GM12878 (cell line): ENCODE measurements around the gene BLOC1S4. TPM values are rescaled to one million over a fixed set of nuclear protein-coding genes. Genes with fewer than 3 reads are reported as not detected.

Experiments
- ATAC-seq: fragments of 200-7000 bp; cut with Tn5 transposase; 3 replicates; pipeline ENCODE4 v1.9.1; 2020; ENCODE audit warnings: mild to moderate bottlenecking, moderate library complexity
- BruUV-seq: library from RNA; stranded (reverse); fragments of 400-500 nt; replicated peaks from 2 replicates; lab custom pipeline; 2021; lab: Mats Ljungman, UMichigan
- CTCF ChIA-PET: fragments of 300-600 bp; sonication (Branson Sonifier 250); formaldehyde crosslinking; extraction: SDS; loops from one replicate; lab custom pipeline; 2021; ENCODE audit warnings: inconsistent platforms; lab: Yijun Ruan, JAX
- POLR2A ChIA-PET: fragments of 350-600 bp; formaldehyde crosslinking; extraction: SDS; loops from one replicate; lab custom pipeline; 2021; ENCODE audit warnings: inconsistent platforms; lab: Charles Lee
- RAD21 ChIA-PET: fragments of 300-600 bp; sonication (Branson Sonifier 250); formaldehyde crosslinking; loops from one replicate; lab custom pipeline; 2023; ENCODE audit warnings: antibody characterized with exemption; ENCODE audit not compliant: unreplicated experiment; lab: Charles Lee
- SMC1A ChIA-PET: fragments of 300-600 bp; sonication (Branson Sonifier 250); formaldehyde crosslinking; loops from one replicate; lab custom pipeline; 2023; ENCODE audit not compliant: unreplicated experiment, uncharacterized antibody; lab: Charles Lee
- DNase-seq: peaks from one replicate; pipeline ENCODE4 v3.0.0-alpha.2; 2011; ENCODE audit warnings: low read depth, low spot score
- FAIRE-seq: peaks from 3 replicates; lab custom pipeline; 2011; peaks lifted over from hg19 to GRCh38; lab: Jason Lieb, UNC
- H2AFZ ChIP-seq: 2 replicates; pipeline ENCODE4 v1.6.0; 2011; ENCODE audit warnings: low read depth, low read length, control low read depth; ENCODE audit not compliant: control insufficient read depth
- H3K27ac ChIP-seq: 2 replicates; pipeline ENCODE4 v1.5.1; 2011; ENCODE audit warnings: control low read depth; ENCODE audit not compliant: control insufficient read depth, insufficient read depth
- H3K27me3 ChIP-seq, 2 experiments: replicated peaks in 1 of 2; 2 replicates each; pipeline versions ENCODE4 v1.6.0 to v1.6.1; 2011; ENCODE audit warnings: low read length in 1 of 2; ENCODE audit not compliant: control insufficient read depth in 2 of 2, insufficient read depth in 2 of 2
- H3K36me3 ChIP-seq, 2 experiments: 2 replicates each; pipeline ENCODE4 v1.5.1; 2011; ENCODE audit warnings: low read length in 1 of 2; ENCODE audit not compliant: control insufficient read depth in 2 of 2, insufficient read depth in 2 of 2
- H3K4me1 ChIP-seq: 2 replicates; pipeline ENCODE4 v1.6.1; 2011; ENCODE audit warnings: mild to moderate bottlenecking, low read length, moderate library complexity, mixed read lengths; ENCODE audit not compliant: control insufficient read depth, insufficient read depth
- H3K4me2 ChIP-seq: 2 replicates; pipeline ENCODE4 v1.6.0; 2011; ENCODE audit warnings: control low read depth; ENCODE audit not compliant: control insufficient read depth, insufficient read depth
- H3K4me3 ChIP-seq: fragments of 200-600 bp; sonication (generic); 2 replicates; pipeline ENCODE4 v1.5.1; 2016
- H3K79me2 ChIP-seq: 2 replicates; pipeline ENCODE4 v1.6.0; 2011; ENCODE audit warnings: low read length; ENCODE audit not compliant: control insufficient read depth, insufficient read depth
- H3K9ac ChIP-seq: 2 replicates; pipeline ENCODE4 v1.8.0; 2011; ENCODE audit warnings: low read length, control low read depth, mixed read lengths; ENCODE audit not compliant: control insufficient read depth, insufficient read depth
- H3K9me3 ChIP-seq: replicated peaks from 3 replicates; pipeline ENCODE4 v1.5.1; 2011; ENCODE audit warnings: mild to moderate bottlenecking, low read length; ENCODE audit not compliant: control insufficient read depth, insufficient read depth
- H4K20me1 ChIP-seq: 2 replicates; pipeline ENCODE4 v1.6.0; 2011; ENCODE audit not compliant: control insufficient read depth, insufficient read depth
- ASH2L ChIP-seq: fragments of 300-600, 200-600 bp; sonication (generic); IDR thresholded peaks from 2 replicates; pipeline ENCODE4 v1.6.1; 2017; ENCODE audit warnings: low read depth, mild to moderate bottlenecking, borderline replicate concordance
- BCL3 ChIP-seq: IDR thresholded peaks from 2 replicates; pipeline ENCODE4 v1.6.1; 2011; ENCODE audit warnings: borderline replicate concordance, low read depth, mild to moderate bottlenecking, moderate library complexity, low read length; ENCODE audit not compliant: insufficient read depth, poor library complexity, severe bottlenecking
- CHD2 ChIP-seq: IDR thresholded peaks from 2 replicates; pipeline ENCODE4 v1.6.1; 2011; ENCODE audit warnings: low read depth, low read length, improper control_type of control experiment, borderline replicate concordance
- ETV6 ChIP-seq, 2 experiments: fragments of 450-650 bp in 1 of 2; IDR thresholded peaks in 1 of 2; conservative IDR thresholded peaks in 1 of 2; 2 replicates each; pipeline ENCODE4 v1.6.1; 2014; ENCODE audit warnings: antibody characterized with exemption in 1 of 2, borderline replicate concordance in 1 of 2, low read depth in 1 of 2, mild to moderate bottlenecking in 1 of 2, moderate library complexity in 1 of 2
- FOXK2 ChIP-seq: fragments of 450-650 bp; IDR thresholded peaks from 2 replicates; pipeline ENCODE4 v1.6.1; 2017; ENCODE audit warnings: mild to moderate bottlenecking, moderate library complexity
- HCFC1 ChIP-seq: fragments of 150-350 bp; IDR thresholded peaks from 2 replicates; pipeline ENCODE4 v1.6.1; 2014; ENCODE audit warnings: low read length
- IKZF1 ChIP-seq: fragments of 450-650 bp; conservative IDR thresholded peaks from 2 replicates; pipeline ENCODE4 v1.6.1; 2017; ENCODE audit warnings: antibody characterized with exemption, mild to moderate bottlenecking
- MTA2 ChIP-seq: fragments of 450-650 bp; IDR thresholded peaks from 2 replicates; pipeline ENCODE4 v1.6.1; 2016; ENCODE audit warnings: low read depth, mild to moderate bottlenecking, moderate library complexity
- NFYB ChIP-seq: IDR thresholded peaks from 2 replicates; pipeline ENCODE4 v1.6.1; 2011; ENCODE audit warnings: low read depth, mild to moderate bottlenecking, low read length, improper control_type of control experiment, moderate library complexity; ENCODE audit not compliant: insufficient read depth
- NRF1 ChIP-seq: conservative IDR thresholded peaks from 2 replicates; pipeline ENCODE4 v1.6.1; 2011; ENCODE audit warnings: mild to moderate bottlenecking, low read depth, low read length, improper control_type of control experiment
- RAD51 ChIP-seq: fragments of 450-650 bp; IDR thresholded peaks from 2 replicates; pipeline ENCODE4 v1.6.1; 2016; ENCODE audit warnings: moderate library complexity, mild to moderate bottlenecking, inconsistent platforms
- SIX5 ChIP-seq: IDR thresholded peaks from 2 replicates; pipeline ENCODE4 v1.6.1; 2011; ENCODE audit warnings: mild to moderate bottlenecking, low read depth, low read length, moderate library complexity; ENCODE audit not compliant: severe bottlenecking
- SMAD5 ChIP-seq: IDR thresholded peaks from 2 replicates; pipeline ENCODE4 v1.6.1; 2016; ENCODE audit warnings: antibody characterized with exemption, low read depth
- YBX1 ChIP-seq: fragments of 450-650 bp; IDR thresholded peaks from 2 replicates; pipeline ENCODE4 v1.6.1; 2016; ENCODE audit warnings: antibody characterized with exemption
- ZNF274 ChIP-seq: IDR thresholded peaks from one replicate; pipeline ENCODE4 v1.8.0; 2011; ENCODE audit not compliant: insufficient read length, insufficient read depth
- WGBS: methylation state at CpG from one replicate; pipeline ENCODE4 v1.1.6; 2016; ENCODE audit warnings: low lambda C conversion rate; ENCODE audit not compliant: insufficient replicate concordance, insufficient coverage; ENCODE audit errors: missing lambda C conversion rate; 5-methylcytosine and 5-hydroxymethylcytosine counted together
- in situ Hi-C: fragments of 300-500 bp; cut with MboI; formaldehyde crosslinking; loops from 9 replicates; pipeline ENCODE4 v1.14.3; 2018; ENCODE audit warnings: mixed read lengths
- intact Hi-C: fragments of 100-400 bp; cut with micrococcal nuclease; formaldehyde crosslinking; loops from one replicate; pipeline ENCODE4 v1.14.2; 2022; ENCODE audit not compliant: unreplicated experiment
- polyA plus RNA-seq, 11 experiments: library from polyadenylated mRNA; depleted of rRNA in 4 of 11; unstranded in 6 of 11; stranded (reverse) in 5 of 11; fragments of >200 nt; fragmentation: Nextera tagmentation in 4 of 11; fragmentation: Illumina TruSeq in 1 of 11; extraction: Ambion mirVana in 4 of 11; extraction: Trizol in 1 of 11; gene quantifications; 1 replicate in 1 of 11; 2 replicates in 10 of 11; pipeline versions ENCODE4 v1.2.1 to v1.2.3, GENCODE V29; 2011 to 2016; ENCODE audit warnings: inconsistent platforms in 2 of 11, missing spikeins in 2 of 11, low read depth in 1 of 11
- total RNA-seq, 4 experiments: library from RNA; depleted of rRNA in 3 of 4; stranded (reverse); fragments of >200 nt in 3 of 4; fragmentation: Illumina TruSeq in 1 of 4; extraction: Trizol in 1 of 4; gene quantifications; 2 replicates each; pipeline versions ENCODE4 v1.2.1 to v1.2.3, GENCODE V29; 2013 to 2021
- TF ChIP-seq, protein P1 (sequence below): fragments of 450-650 bp; IDR thresholded peaks from 2 replicates; pipeline ENCODE4 v1.6.1; 2018; ENCODE audit warnings: borderline replicate concordance, mild to moderate bottlenecking; ENCODE audit not compliant: partially characterized antibody
- TF ChIP-seq, protein P2 (sequence below): fragments of 450-650 bp; IDR thresholded peaks from 2 replicates; pipeline ENCODE4 v1.6.1; 2016; ENCODE audit warnings: mild to moderate bottlenecking

Gene BLOC1S4
- total and polyA plus RNA-seq, 10 of the 15 experiments (the other 5 are each of a cell fraction or from before 2014, with no cell fraction given), result 2.7 to 23.8 (median 9.5) TPM

DNA sequence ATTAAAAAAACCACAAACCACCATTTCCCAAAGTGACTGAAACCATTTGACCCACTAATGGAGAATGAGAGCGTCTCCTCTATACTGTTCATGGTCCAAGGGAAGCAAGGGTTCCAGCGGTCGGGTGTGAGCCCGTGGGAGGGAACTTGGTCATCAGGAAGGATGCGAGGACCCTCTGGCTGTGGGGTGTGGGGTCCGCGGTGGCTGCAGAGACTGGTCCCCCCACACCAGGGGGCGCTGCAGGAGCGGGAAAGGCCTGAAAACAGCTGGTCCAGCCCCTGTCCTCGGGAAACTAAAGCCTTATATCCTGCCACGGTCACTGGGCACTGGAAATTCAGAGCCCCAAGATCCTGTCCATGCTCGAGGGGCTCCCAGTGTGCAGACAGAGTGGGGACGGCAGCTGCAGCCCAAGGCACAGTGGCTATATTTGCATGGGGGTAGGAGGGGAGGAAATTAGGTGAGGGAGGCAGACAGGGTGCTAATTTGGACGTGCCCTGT lies 4.3 kb downstream of the BLOC1S4 start:
- DNase-seq (no peak), FAIRE-seq (peak; percentile 74), ATAC-seq (peak; percentile 82)
- peaks cover 7% of the 10 kb centered on the region for H3K4me1 ChIP-seq
- RAD21 ChIA-PET, result interaction anchor here (0.6 to 7.4 kb wide), 15 partner anchors 14 to 350 kb away, joined by 3 to 155 read pairs (median 4); partner anchors contain the start of genes GRPEL1 and TADA2B
- no peaks in the 10 kb centered on the region for H3K27me3 ChIP-seq
- H3K36me3 ChIP-seq, result no peaks in the 10 kb centered on the region
- 1% methylated on average over 14 of the region's 14 CpGs for WGBS
- H3K27ac ChIP-seq, result no peak overlapping the region
- in situ Hi-C loops (loop anchor here (5.0 kb wide), 2 partner anchors 147 to 352 kb away; no protein-coding TSS in a partner anchor), intact Hi-C loops (loop anchor here (1.0 kb wide), 2 partner anchors 154 to 350 kb away; no protein-coding TSS in a partner anchor)
- CTCF ChIA-PET, result interaction anchor here (0.6 to 9.8 kb wide), 33 partner anchors 11 to 365 kb away, joined by 3 to 277 read pairs (median 5); partner anchors contain the start of genes GRPEL1, MRFAP1L1 and TBC1D14
- H3K4me3 ChIP-seq, result no peak overlapping the region
- BruUV-seq, result no TSS peak
- POLR2A ChIA-PET, result interaction anchor here (0.5 to 2.8 kb wide), 4 partner anchors 153 to 349 kb away, joined by 3 to 14 read pairs (median 4); partner anchors contain the start of gene GRPEL1
- H3K79me2 ChIP-seq, result peaks cover 18% of the 10 kb centered on the region
- H4K20me1 ChIP-seq, result peaks cover 3% of the 10 kb centered on the region; the same call in 1 of the 2 replicates
- H3K4me2 ChIP-seq, result peak overlapping the region; percentile 38; the same call in 1 of the 2 replicates
- SMC1A ChIA-PET, result interaction anchor here (0.6 to 6.2 kb wide), 15 partner anchors 11 to 350 kb away, joined by 3 to 153 read pairs (median 5); partner anchors contain the start of gene GRPEL1
- H3K9ac ChIP-seq, result no peak overlapping the region
- H3K9me3 ChIP-seq, result no peaks in the 10 kb centered on the region
- peak overlapping the region; percentile 50; the same call in 1 of the 2 replicates for H2AFZ ChIP-seq
- TF ChIP-seq MTA2 (0 out of 2 replicates have a peak, but pooled peaks have one; percentile 5), YBX1 (no peak), BCL3 (no peak), FOXK2 (no peak), ZNF274 (no peak), NFYB (no peak), IKZF1 (peak; percentile 63), SMAD5 (no peak), SIX5 (no peak), CHD2 (0 out of 2 replicates have a peak, but pooled peaks have one; percentile 26), ETV6 (conservative IDR thresholded peaks at IDR 0.05 in 1 of 2, IDR thresholded peaks at IDR 0.05 in 1 of 2; ENCODE audit: borderline replicate concordance in 1 of 2, low read depth in 1 of 2) (no peak), ASH2L (no peak), NRF1 (no peak), RAD51 (no peak), HCFC1 (no peak)
- TF ChIP-seq, protein P1, sequence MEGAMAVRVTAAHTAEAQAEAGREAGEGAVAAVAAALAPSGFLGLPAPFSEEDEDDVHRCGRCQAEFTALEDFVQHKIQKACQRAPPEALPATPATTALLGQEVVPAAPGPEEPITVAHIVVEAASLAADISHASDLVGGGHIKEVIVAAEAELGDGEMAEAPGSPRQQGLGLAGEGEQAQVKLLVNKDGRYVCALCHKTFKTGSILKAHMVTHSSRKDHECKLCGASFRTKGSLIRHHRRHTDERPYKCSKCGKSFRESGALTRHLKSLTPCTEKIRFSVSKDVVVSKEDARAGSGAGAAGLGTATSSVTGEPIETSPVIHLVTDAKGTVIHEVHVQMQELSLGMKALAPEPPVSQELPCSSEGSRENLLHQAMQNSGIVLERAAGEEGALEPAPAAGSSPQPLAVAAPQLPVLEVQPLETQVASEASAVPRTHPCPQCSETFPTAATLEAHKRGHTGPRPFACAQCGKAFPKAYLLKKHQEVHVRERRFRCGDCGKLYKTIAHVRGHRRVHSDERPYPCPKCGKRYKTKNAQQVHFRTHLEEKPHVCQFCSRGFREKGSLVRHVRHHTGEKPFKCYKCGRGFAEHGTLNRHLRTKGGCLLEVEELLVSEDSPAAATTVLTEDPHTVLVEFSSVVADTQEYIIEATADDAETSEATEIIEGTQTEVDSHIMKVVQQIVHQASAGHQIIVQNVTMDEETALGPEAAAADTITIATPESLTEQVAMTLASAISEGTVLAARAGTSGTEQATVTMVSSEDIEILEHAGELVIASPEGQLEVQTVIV, result no peak
- TF ChIP-seq, protein P2, sequence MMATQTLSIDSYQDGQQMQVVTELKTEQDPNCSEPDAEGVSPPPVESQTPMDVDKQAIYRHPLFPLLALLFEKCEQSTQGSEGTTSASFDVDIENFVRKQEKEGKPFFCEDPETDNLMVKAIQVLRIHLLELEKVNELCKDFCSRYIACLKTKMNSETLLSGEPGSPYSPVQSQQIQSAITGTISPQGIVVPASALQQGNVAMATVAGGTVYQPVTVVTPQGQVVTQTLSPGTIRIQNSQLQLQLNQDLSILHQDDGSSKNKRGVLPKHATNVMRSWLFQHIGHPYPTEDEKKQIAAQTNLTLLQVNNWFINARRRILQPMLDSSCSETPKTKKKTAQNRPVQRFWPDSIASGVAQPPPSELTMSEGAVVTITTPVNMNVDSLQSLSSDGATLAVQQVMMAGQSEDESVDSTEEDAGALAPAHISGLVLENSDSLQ, result no peak
